HG03108 (cell line): ENCODE measurements around the gene TMOD2.

Experiments
- ATAC-seq: cut with Tn5 transposase; IDR thresholded peaks from one replicate; pipeline ENCODE4 v1.9.1; 2021; ENCODE audit warnings: moderate library complexity; ENCODE audit not compliant: unreplicated experiment

The TMOD2 gene

GRCh38 chr15:51735228-51736010, 16.0 kb upstream of the TMOD2 start:
- ATAC-seq, result no peak

GRCh38 chr15:51736069-51736468, 15.3 kb upstream of the TMOD2 start:
- ATAC-seq, result peak; percentile 25

GRCh38 chr15:51736751-51737521, 14.5 kb upstream of the TMOD2 start:
- peak; percentile 17 for ATAC-seq

- ATAC-seq, result peak; percentile 40
Observed at GRCh38 chr15:51737522-51738305, 13.7 kb upstream of the TMOD2 start, which contains the start of gene LYSMD2. Gene LYSMD2, minus strand, starts transcription at chr15:51737655. Its CDS starts 33 bp downstream, at chr15:51737622.

- ATAC-seq, result no peak
Observed at GRCh38 chr15:51738553-51738952, 12.8 kb upstream of the TMOD2 start.

- ATAC-seq, result no peak
Observed at GRCh38 chr15:51739061-51739712, 12.2 kb upstream of the TMOD2 start.

GRCh38 chr15:51749307-51749706, 2.1 kb upstream of the TMOD2 start:
- no peak for ATAC-seq

- ATAC-seq, result no peak
Observed at GRCh38 chr15:51750186-51750585, 1.2 kb upstream of the TMOD2 start.

GRCh38 chr15:51751697-51752683, 593 bp downstream of the TMOD2 start:
- ATAC-seq, result peak; percentile 23

- ATAC-seq, result no peak
Observed at GRCh38 chr15:51752888-51753287, 1.5 kb downstream of the TMOD2 start.

- no peak for ATAC-seq
Observed at GRCh38 chr15:51754267-51754666, 2.9 kb downstream of the TMOD2 start.

- no peak for ATAC-seq
Observed at GRCh38 chr15:51755790-51756189, 4.4 kb downstream of the TMOD2 start.

- ATAC-seq, result no peak
Observed at GRCh38 chr15:51756482-51756881, 5.1 kb downstream of the TMOD2 start.

- no peak for ATAC-seq
Observed at GRCh38 chr15:51757450-51757849, 6.1 kb downstream of the TMOD2 start.

GRCh38 chr15:51758645-51759044, 7.2 kb downstream of the TMOD2 start:
- ATAC-seq, result no peak

GRCh38 chr15:51759557-51760070, 8.2 kb downstream of the TMOD2 start:
- no peak for ATAC-seq

- no peak for ATAC-seq
Observed at GRCh38 chr15:51760805-51761204, 9.4 kb downstream of the TMOD2 start.

- ATAC-seq, result no peak
Observed at GRCh38 chr15:51765751-51766150, 14.4 kb downstream of the TMOD2 start.

GRCh38 chr15:51766341-51766740, 14.9 kb downstream of the TMOD2 start:
- ATAC-seq, result no peak
